ENCODE measurements around the gene HAND2. TPM values are rescaled to one million over a fixed set of nuclear protein-coding genes. Genes with fewer than 3 reads are reported as not detected.

The HAND2 gene
- total RNA-seq, 1 experiment from 2014 or later = not detected

GRCh38 chr4:173546776-173547175, 16.7 kb upstream of the HAND2 start:
- H3K9me3 ChIP-seq (replicated peaks) = no peaks in the 10 kb centered on the region
- no peak overlapping the region for H3K27ac ChIP-seq
- H3K4me3 ChIP-seq = no peak overlapping the region
- peaks cover 25% of the 10 kb centered on the region for H3K27me3 ChIP-seq (replicated peaks)
- no peak for DNase-seq (ENCODE audit: low read depth in 1 of 2, low spot score in 2 of 2)
- no peaks in the 10 kb centered on the region for H3K36me3 ChIP-seq
- no peaks in the 10 kb centered on the region for H3K4me1 ChIP-seq (replicated peaks)

- Histone ChIP-seq H3K4me3 (no peak overlapping the region), H3K36me3 (no peaks in the 10 kb centered on the region), H3K4me1 (replicated peaks) (no peaks in the 10 kb centered on the region), H3K27me3 (replicated peaks) (peaks cover 19% of the 10 kb centered on the region), H3K9me3 (replicated peaks) (no peaks in the 10 kb centered on the region), H3K27ac (no peak overlapping the region)
- no peak for DNase-seq (ENCODE audit: low read depth in 1 of 2, low spot score in 2 of 2)
These were observed 15.4 kb upstream of the HAND2 start for GRCh38 chr4:173545440-173545839.

GRCh38 chr4:173543266-173543665, 13.2 kb upstream of the HAND2 start:
- Histone ChIP-seq H3K9me3 (replicated peaks) (no peaks in the 10 kb centered on the region), H3K4me1 (replicated peaks) (no peaks in the 10 kb centered on the region), H3K36me3 (no peaks in the 10 kb centered on the region), H3K4me3 (no peak overlapping the region), H3K27me3 (replicated peaks) (peaks cover 27% of the 10 kb centered on the region), H3K27ac (no peak overlapping the region)
- no peak for DNase-seq (ENCODE audit: low read depth in 1 of 2, low spot score in 2 of 2)

GRCh38 chr4:173539986-173540385, 10.0 kb upstream of the HAND2 start:
- Histone ChIP-seq H3K4me1 (replicated peaks) (no peaks in the 10 kb centered on the region), H3K27me3 (replicated peaks) (peaks cover 39% of the 10 kb centered on the region), H3K36me3 (no peaks in the 10 kb centered on the region), H3K27ac (no peak overlapping the region), H3K9me3 (replicated peaks) (no peaks in the 10 kb centered on the region), H3K4me3 (no peak overlapping the region)
- no peak for DNase-seq (ENCODE audit: low read depth in 1 of 2, low spot score in 2 of 2)

GRCh38 chr4:173538909-173539445, 8.9 kb upstream of the HAND2 start:
- peaks cover 44% of the 10 kb centered on the region for H3K27me3 ChIP-seq (replicated peaks)
- H3K9me3 ChIP-seq (replicated peaks) = no peaks in the 10 kb centered on the region
- no peak for DNase-seq (ENCODE audit: low read depth in 1 of 2, low spot score in 2 of 2)
- H3K4me3 ChIP-seq = no peak overlapping the region
- no peak overlapping the region for H3K27ac ChIP-seq
- H3K4me1 ChIP-seq (replicated peaks) = no peaks in the 10 kb centered on the region
- no peaks in the 10 kb centered on the region for H3K36me3 ChIP-seq

- Histone ChIP-seq H3K27ac (no peak overlapping the region), H3K9me3 (replicated peaks) (no peaks in the 10 kb centered on the region), H3K27me3 (replicated peaks) (peaks cover 50% of the 10 kb centered on the region), H3K4me3 (no peak overlapping the region), H3K36me3 (no peaks in the 10 kb centered on the region), H3K4me1 (replicated peaks) (no peaks in the 10 kb centered on the region)
- no peak for DNase-seq (ENCODE audit: low read depth in 1 of 2, low spot score in 2 of 2)
These were observed 8.3 kb upstream of the HAND2 start for GRCh38 chr4:173538148-173538908.

GRCh38 chr4:173537613-173538147, 7.7 kb upstream of the HAND2 start:
- no peaks in the 10 kb centered on the region for H3K36me3 ChIP-seq
- H3K9me3 ChIP-seq (replicated peaks) = no peaks in the 10 kb centered on the region
- no peak for DNase-seq (ENCODE audit: low read depth in 1 of 2, low spot score in 2 of 2)
- H3K4me3 ChIP-seq = no peak overlapping the region
- H3K27me3 ChIP-seq (replicated peaks) = peaks cover 53% of the 10 kb centered on the region
- H3K4me1 ChIP-seq (replicated peaks) = no peaks in the 10 kb centered on the region
- H3K27ac ChIP-seq = no peak overlapping the region

- Histone ChIP-seq H3K27me3 (replicated peaks) (peaks cover 58% of the 10 kb centered on the region), H3K9me3 (replicated peaks) (no peaks in the 10 kb centered on the region)
These were observed 6.9 kb upstream of the HAND2 start for GRCh38 chr4:173536808-173537429.

GRCh38 chr4:173535957-173536356, 5.9 kb upstream of the HAND2 start:
- DNase-seq (ENCODE audit: low read depth in 1 of 2, low spot score in 2 of 2) = no peak
- Histone ChIP-seq H3K4me3 (no peak overlapping the region), H3K9me3 (replicated peaks) (no peaks in the 10 kb centered on the region), H3K27me3 (replicated peaks) (peaks cover 63% of the 10 kb centered on the region), H3K36me3 (no peaks in the 10 kb centered on the region), H3K4me1 (replicated peaks) (no peaks in the 10 kb centered on the region), H3K27ac (no peak overlapping the region)

More at GRCh38 chr4:173536808-173537429, 6.9 kb upstream of the HAND2 start:
- Histone ChIP-seq H3K36me3 (no peaks in the 10 kb centered on the region), H3K27ac (no peak overlapping the region), H3K4me1 (replicated peaks) (no peaks in the 10 kb centered on the region), H3K4me3 (no peak overlapping the region)
- DNase-seq (ENCODE audit: low read depth in 1 of 2, low spot score in 2 of 2) = no peak

GRCh38 chr4:173535165-173535902, 5.3 kb upstream of the HAND2 start:
- no peak overlapping the region for H3K27ac ChIP-seq
- DNase-seq (ENCODE audit: low read depth in 1 of 2, low spot score in 2 of 2) = no peak

GRCh38 chr4:173534434-173534833, 4.4 kb upstream of the HAND2 start:
- no peak for DNase-seq (ENCODE audit: low read depth in 1 of 2, low spot score in 2 of 2)
- Histone ChIP-seq H3K36me3 (no peaks in the 10 kb centered on the region), H3K27me3 (replicated peaks) (peaks cover 71% of the 10 kb centered on the region), H3K4me3 (no peak overlapping the region), H3K9me3 (replicated peaks) (no peaks in the 10 kb centered on the region), H3K27ac (no peak overlapping the region), H3K4me1 (replicated peaks) (no peaks in the 10 kb centered on the region; the same call in 1 of the 2 replicates)

More at GRCh38 chr4:173535165-173535902, 5.3 kb upstream of the HAND2 start:
- no peak overlapping the region for H3K4me3 ChIP-seq
- no peaks in the 10 kb centered on the region for H3K4me1 ChIP-seq (replicated peaks)
- no peaks in the 10 kb centered on the region for H3K36me3 ChIP-seq
- peaks cover 69% of the 10 kb centered on the region for H3K27me3 ChIP-seq (replicated peaks)
- H3K9me3 ChIP-seq (replicated peaks) = no peaks in the 10 kb centered on the region

GRCh38 chr4:173532725-173533511, 2.9 kb upstream of the HAND2 start:
- Histone ChIP-seq H3K27me3 (replicated peaks) (peaks cover 63% of the 10 kb centered on the region), H3K36me3 (no peaks in the 10 kb centered on the region), H3K9me3 (replicated peaks) (no peaks in the 10 kb centered on the region), H3K4me3 (no peak overlapping the region), H3K27ac (no peak overlapping the region), H3K4me1 (replicated peaks) (no peaks in the 10 kb centered on the region; the same call in 1 of the 2 replicates)
- no peak for DNase-seq (ENCODE audit: low read depth in 1 of 2, low spot score in 2 of 2)

Data from SJSA1 (cell line).